HL-60 (cell line): Measurements from ENCODE around the gene RSU1.

Experiments used
- DNase-seq, 2 experiments: peaks; one replicate each; pipeline ENCODE4 v3.0.0-alpha.2; 2010 to 2020; ENCODE audit warnings: low read depth in 1 of 2, low spot score in 1 of 2
- H3K27ac ChIP-seq: fragments of 250-450 bp; sonication (Bioruptor Pico); replicated peaks from 2 replicates; pipeline ENCODE4 v1.5.1; 2020; ENCODE audit warnings: mild to moderate bottlenecking, moderate library complexity
- H3K27me3 ChIP-seq: fragments of 250-450 bp; sonication (Bioruptor Pico); 2 replicates; pipeline ENCODE4 v1.5.1; 2021; ENCODE audit warnings: mild to moderate bottlenecking, moderate library complexity; ENCODE audit not compliant: insufficient read depth, poor library complexity, severe bottlenecking
- H3K4me3 ChIP-seq: replicated peaks from 2 replicates; pipeline ENCODE4 v1.5.1; 2011; ENCODE audit warnings: mild to moderate bottlenecking, control low read depth, low read length; ENCODE audit not compliant: insufficient read depth
- CTCF ChIP-seq: IDR thresholded peaks from one replicate; pipeline ENCODE4 v1.5.1; 2011; ENCODE audit warnings: low read length, control low read depth, inconsistent platforms; ENCODE audit not compliant: insufficient read depth
- GABPA ChIP-seq: IDR thresholded peaks from 2 replicates; pipeline ENCODE4 v1.6.1; 2012; ENCODE audit warnings: low read depth
- POLR2AphosphoS5 ChIP-seq: IDR thresholded peaks from 2 replicates; pipeline ENCODE4 v1.6.1; 2012; ENCODE audit warnings: low read depth
- REST ChIP-seq: IDR thresholded peaks from 2 replicates; pipeline ENCODE4 v1.6.1; 2012; ENCODE audit warnings: low read depth; ENCODE audit not compliant: insufficient replicate concordance
- SPI1 ChIP-seq: IDR thresholded peaks from 2 replicates; pipeline ENCODE4 v1.6.1; 2012; ENCODE audit warnings: low read depth, mild to moderate bottlenecking, borderline replicate concordance

The RSU1 gene

GRCh38 chr10:16603308-16603707 is 213.9 kb downstream of the RSU1 start:
- no peaks in the 10 kb centered on the region for H3K27me3 ChIP-seq
- H3K27ac ChIP-seq = no peak overlapping the region
- TF ChIP-seq REST = no peak
- TF ChIP-seq POLR2AphosphoS5 = no peak
- no peak for TF ChIP-seq CTCF
- TF ChIP-seq SPI1 = no peak
- no peak for TF ChIP-seq GABPA
- no peak overlapping the region for H3K4me3 ChIP-seq
- DNase-seq = no peak

GRCh38 chr10:16602104-16602775 is 215.0 kb downstream of the RSU1 start:
- H3K4me3 ChIP-seq = no peak overlapping the region
- TF ChIP-seq POLR2AphosphoS5 (no peak), CTCF (no peak), SPI1 (no peak), REST (no peak), GABPA (no peak)
- no peak for DNase-seq
- no peaks in the 10 kb centered on the region for H3K27me3 ChIP-seq
- no peak overlapping the region for H3K27ac ChIP-seq

DNA sequence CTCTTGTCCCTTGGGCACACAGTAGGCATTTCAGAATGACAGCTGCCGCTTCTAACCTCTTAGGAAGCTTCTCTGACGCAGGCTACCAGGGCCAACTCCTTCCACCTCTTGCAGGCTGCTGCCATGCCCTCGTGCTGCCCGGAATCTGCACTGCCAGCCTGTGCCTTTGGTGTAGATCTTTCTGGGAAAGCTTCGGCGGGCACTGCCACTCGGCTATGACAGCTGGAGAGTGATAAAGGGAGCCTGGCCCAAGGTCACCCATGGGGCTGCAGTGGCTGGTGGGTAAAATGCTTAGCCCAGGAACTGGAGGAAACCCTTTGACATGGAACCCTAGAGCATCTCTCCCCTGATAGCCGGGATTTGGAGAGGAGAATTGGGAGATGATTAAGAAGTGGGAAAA is 217.6 kb downstream of the RSU1 start:
- no peaks in the 10 kb centered on the region for H3K27me3 ChIP-seq
- H3K4me3 ChIP-seq = no peak overlapping the region
- H3K27ac ChIP-seq = no peak overlapping the region
- TF ChIP-seq CTCF (no peak), GABPA (no peak), REST (no peak), SPI1 (no peak), POLR2AphosphoS5 (no peak)
- DNase-seq = no peak
